HG03354 (cell line): ENCODE measurements around the gene ABCA2.
"Not testable (repeated sequence)": the region's sequence is repeated elsewhere in the genome, so short reads cannot be mapped to it uniquely, and the experiment has no call there.

ENCODE experiments used
- ATAC-seq: cut with Tn5 transposase; IDR thresholded peaks from one replicate; pipeline ENCODE4 v1.9.1; 2021; ENCODE audit warnings: mild to moderate bottlenecking; ENCODE audit not compliant: unreplicated experiment, poor library complexity, severe bottlenecking

Gene ABCA2

GRCh38 chr9:137004285-137004684, 23.8 kb downstream of the ABCA2 start:
- ATAC-seq = not testable (repeated sequence)

GRCh38 chr9:137002646-137003041, 25.4 kb downstream of the ABCA2 start:
- ATAC-seq = no peak

- no peak for ATAC-seq
Observed at GRCh38 chr9:137001857-137002645, 26.0 kb downstream of the ABCA2 start.

GRCh38 chr9:137000177-137000930, 27.7 kb downstream of the ABCA2 start:
- peak; percentile 81 for ATAC-seq

GRCh38 chr9:136997830-136998234, 30.2 kb downstream of the ABCA2 start:
- ATAC-seq = no peak

GRCh38 chr9:136997371-136997770, 30.7 kb downstream of the ABCA2 start:
- ATAC-seq = no peak

- no peak for ATAC-seq
Observed at GRCh38 chr9:136996361-136997292, 31.4 kb downstream of the ABCA2 start, which contains the start of gene CLIC3. Gene CLIC3, minus strand, starts transcription at chr9:136996568. Its CDS starts 25 bp downstream, at chr9:136996543.

GRCh38 chr9:136995772-136996311, 32.2 kb downstream of the ABCA2 start:
- no peak for ATAC-seq

- ATAC-seq = no peak
Observed at GRCh38 chr9:136995362-136995761, 32.7 kb downstream of the ABCA2 start.

GRCh38 chr9:136994888-136995230, 33.2 kb downstream of the ABCA2 start:
- no peak for ATAC-seq

GRCh38 chr9:136994180-136994887, 33.7 kb downstream of the ABCA2 start:
- ATAC-seq = no peak

GRCh38 chr9:136992819-136993369, 35.1 kb downstream of the ABCA2 start:
- no peak for ATAC-seq

- ATAC-seq = peak; percentile 84
Observed at GRCh38 chr9:136991993-136992818, 35.8 kb downstream of the ABCA2 start, which contains the start of gene PAXX. Gene PAXX, plus strand, starts transcription at chr9:136992422. Its CDS starts 22 bp downstream, at chr9:136992444.

- no peak for ATAC-seq
Observed at GRCh38 chr9:136990242-136990911, 37.7 kb downstream of the ABCA2 start.

GRCh38 chr9:136988872-136989271, 39.2 kb downstream of the ABCA2 start:
- no peak for ATAC-seq

GRCh38 chr9:136985853-136986252, 42.2 kb downstream of the ABCA2 start:
- ATAC-seq = no peak

GRCh38 chr9:136985027-136985602, 42.9 kb downstream of the ABCA2 start:
- ATAC-seq = no peak
